ENCODE results near the gene CLHC1.

- TF ChIP-seq POLR2A (IDR thresholded peaks at IDR 0.05; ENCODE audit: low read depth, low read length) (no peak), POLR2AphosphoS5 (IDR thresholded peaks at IDR 0.05; ENCODE audit: low read depth, low read length) (no peak)
Observed at GRCh38 chr2:55242617-55243016, 10.5 kb upstream of the CLHC1 start.
